GM19351 (cell line): ENCODE data around the gene WDR38.

Experiments used
- ATAC-seq: cut with Tn5 transposase; IDR thresholded peaks from one replicate; pipeline ENCODE4 v1.9.1; 2021; ENCODE audit warnings: mild to moderate bottlenecking, moderate library complexity; ENCODE audit not compliant: unreplicated experiment

WDR38 gene

DNA sequence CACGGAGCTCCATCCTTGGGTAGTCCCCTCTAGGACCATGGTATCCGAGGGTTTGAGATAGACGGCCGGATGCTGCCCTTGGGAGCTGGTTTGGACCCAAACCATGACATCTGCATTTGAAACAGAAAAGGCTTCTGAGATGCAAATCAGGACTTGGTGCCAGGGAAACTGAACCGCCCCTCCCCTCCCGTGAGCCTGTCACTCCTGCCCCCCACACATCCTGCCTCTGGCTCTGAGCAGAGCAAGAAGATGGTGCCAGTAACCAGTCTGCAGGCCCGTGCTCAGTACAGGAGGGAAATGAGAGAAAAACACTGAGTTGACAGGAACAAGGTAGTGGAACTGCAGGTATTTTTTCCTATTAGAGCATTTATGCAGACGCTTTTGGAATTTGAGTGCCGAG lies 27.2 kb downstream of the WDR38 start:
- no peak for ATAC-seq

DNA sequence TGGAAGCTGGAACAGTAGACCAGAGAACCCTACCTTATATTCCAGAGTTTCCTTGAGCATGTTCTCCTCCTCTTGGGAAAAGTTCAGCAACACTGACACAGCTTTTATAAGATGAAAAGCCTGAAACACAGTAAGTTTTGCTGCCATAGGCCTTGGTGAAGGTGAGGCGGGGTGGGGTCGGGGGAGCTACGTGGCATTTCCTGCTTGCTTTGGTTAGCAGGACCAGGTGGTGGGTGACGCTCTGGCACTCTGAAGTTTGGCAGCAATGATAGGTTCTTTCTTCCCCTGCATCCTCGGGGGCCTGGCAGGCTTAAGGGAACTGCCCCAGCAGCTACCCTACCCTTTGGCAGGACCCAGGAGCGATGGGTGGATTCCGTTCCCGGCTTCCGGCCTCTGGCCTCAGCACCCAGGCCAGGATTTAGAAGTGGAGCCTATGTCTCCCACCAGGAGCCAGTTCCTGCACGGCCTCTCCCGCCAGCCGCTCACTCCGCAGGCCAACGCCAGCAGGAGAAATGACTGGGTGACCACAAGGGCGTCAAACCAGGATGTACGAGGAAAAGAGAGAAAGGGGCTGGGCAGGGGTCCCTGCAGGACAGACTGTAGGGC lies 28.0 kb downstream of the WDR38 start:
- ATAC-seq = no peak

DNA sequence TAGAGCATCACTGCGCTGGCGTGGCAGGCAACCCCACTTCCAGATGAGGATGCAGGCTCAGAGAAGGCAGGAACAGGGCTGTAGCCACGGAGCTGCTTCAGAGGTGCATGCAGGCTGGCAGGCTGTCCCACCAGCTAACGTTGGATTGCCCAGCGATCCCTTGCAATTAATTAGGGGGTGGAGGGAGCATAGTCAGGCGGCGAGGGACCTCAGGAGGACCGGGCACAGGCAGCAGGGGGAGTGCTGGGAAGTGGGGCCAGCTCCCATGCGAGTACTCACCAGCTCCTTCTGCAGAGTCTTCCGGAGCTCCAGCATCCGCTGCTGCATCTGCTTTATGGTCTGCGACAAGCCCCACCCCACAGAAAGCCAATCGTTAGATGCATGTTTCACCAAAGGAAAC lies 29.0 kb downstream of the WDR38 start:
- ATAC-seq = no peak

DNA sequence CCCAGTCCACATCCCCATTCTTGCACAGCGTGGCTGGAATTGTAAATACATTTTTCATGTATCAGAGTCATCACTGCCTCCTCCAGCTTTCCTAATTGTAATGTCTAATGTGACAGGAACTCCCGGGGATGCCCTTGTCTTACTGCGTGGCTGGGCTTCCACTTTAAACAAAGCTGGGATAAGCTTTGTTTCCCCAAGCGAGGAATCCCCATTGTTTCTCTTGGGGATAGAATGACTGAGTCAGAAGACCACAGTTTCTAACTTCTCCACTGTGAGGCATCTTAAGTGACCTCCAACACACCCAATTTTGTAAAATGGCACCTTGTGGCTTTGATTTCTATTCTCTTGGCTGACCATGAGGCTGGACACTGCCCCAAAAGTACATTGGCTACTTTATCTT lies 31.1 kb downstream of the WDR38 start:
- no peak for ATAC-seq

DNA sequence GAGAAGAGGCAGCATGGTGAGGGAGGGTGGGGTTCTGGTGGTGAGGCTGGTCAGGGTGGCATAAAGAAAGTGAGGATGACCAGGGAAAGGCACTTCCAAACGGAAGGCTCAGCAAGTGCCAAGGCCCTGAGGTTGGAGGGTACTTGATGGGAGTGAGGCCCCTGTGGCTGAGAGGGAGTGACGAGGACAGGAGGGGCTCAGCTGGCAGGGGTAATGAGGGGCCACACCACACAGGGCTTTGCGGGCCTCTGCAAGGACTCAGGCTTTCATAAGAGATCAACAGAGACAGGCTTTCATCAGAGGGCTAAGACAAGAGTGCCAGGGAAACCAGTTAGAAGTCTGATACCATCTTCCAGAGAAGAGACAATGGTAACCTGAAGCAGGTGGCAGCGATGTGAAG lies 32.3 kb downstream of the WDR38 start:
- no peak for ATAC-seq

DNA sequence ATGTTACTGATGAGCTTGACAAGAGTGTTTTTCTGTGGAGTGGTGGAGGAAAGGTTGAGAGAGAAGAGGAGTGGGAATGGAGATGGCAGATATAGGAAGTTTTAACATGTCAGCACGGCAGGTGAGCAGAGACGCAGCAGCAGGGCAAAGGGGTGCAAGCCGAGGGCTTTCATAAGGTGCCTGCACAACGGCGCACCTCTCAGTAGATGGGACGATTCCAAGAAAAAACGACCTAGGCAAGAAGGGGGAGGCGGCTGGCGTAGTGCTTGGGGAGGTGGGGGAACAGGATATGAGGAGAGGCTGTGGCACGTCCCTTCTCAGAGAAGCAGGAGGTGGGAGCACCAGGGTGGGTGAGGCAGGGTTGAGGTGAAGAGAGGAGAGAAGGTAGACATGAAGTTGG lies 33.2 kb downstream of the WDR38 start:
- ATAC-seq = no peak

DNA sequence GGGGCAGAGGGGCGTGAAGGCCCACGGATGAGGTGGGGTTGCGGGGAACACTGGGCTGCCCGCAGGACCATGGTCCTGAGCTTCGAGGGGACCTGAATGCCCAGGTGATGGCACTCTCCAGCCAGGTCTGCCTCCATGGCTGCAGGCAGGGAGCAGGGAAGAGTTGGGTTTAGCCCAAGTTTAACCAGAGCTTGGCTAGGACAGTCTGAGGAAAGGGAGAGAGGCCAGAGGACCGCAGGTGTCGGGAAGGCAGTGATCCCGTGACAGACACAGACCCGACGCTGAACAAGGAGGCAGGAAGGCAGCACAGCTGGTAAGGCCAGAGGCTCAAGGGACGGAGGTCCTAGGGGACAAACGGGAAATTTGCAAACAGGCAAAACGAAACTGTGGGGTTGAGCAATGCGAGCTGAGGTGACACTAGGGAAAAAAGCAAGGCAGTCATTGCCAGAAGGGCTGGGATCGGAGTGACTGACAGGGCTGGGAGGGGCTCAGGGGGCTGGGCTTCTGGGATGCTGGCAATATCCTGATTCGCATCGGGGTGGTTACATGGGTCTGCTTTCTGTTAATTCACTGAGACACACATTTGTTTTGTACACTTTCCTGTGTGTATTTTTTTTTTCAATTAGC lies 33.7 kb downstream of the WDR38 start:
- ATAC-seq = no peak

DNA sequence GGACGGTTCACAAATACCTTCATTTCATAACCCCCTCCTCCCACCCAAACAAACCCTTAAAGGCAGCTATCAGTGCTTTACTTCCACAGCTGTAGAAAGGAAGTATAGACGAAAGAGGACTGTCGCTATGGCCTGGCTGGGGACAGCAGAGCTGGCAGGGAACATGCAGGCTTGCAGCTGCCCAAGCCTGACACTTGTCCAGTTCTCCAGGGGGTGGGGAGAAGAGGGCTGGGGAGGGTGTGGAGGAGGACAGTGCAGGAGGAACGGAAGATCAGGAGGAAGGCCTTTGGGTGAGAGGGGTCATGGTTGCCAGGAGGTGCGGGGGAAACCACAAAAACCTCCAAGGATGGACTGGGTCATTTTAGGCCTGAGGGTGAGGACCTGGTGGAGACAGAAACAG lies 34.6 kb downstream of the WDR38 start:
- no peak for ATAC-seq

DNA sequence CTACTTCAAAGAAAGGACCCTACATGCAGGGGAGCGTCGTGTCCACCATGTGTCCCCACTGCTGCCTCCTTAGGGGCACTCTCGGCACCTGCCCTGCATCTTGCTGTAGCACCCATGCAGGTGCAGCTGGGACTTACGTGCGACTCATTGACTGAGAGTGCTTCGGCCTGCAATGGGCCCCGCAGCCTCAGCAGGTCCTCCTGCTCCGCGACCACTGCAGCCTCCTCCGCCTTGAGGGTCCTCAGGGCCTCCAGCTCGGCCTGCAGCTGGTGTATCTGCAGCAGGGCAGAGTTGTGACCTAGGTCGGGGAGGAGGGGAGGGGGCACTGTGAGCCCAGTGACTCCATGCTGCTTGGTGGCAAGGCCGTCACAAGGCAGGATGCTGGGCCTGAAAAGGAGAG lies 35.7 kb downstream of the WDR38 start:
- ATAC-seq = no peak

DNA sequence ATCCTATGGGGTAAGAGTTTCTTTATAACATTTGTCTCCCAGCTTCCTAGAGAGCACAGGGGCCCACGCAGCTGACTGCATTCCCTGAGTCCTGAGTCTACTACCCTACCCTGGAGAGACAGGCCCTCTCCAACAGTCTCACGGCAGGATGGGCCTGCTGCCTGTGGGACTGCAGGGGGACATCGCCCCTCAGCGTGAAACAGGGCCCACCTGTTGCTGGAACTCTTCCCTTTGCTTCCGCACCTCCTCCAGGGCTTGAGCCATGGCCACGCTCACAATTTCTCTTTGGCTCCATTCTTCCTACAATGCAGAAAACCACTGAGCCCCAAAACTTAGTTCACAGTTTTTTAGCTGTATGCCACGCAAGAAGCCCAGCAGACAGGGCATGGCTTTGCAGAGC lies 36.9 kb downstream of the WDR38 start:
- no peak for ATAC-seq

DNA sequence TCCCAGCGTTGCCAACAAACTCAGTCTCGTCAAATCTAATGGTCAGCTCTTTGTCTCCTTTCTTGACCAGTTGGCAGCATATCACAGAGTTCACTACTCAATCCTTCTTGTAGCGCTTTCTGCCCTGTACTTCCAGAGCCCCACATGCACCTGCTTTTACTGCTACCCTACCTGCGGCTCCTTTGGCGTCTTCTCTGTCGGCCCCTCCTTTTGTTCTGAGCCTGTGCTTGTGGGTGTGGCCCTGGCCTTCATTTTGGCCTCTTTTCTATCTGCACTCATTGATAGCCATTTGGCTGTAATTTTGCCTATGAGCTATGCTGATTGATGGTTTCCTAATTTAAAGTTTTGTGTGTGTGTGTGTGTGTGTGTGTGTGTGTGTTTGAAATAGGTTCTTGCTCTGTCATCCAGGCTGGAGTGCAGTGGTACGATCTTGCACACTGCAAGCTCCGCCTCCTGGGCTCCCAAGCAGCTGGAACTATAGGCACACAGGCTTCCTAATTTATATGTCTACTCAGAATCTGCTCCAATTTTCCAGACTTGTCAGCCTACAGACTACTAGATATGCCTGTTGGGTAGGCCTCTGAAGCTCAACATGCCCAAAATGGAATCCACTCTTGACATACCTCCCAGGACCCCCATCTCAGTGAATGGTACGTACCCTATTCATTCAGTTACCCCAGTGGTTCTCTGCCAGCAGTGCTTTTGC lies 40.9 kb downstream of the WDR38 start:
- ATAC-seq = no peak

DNA sequence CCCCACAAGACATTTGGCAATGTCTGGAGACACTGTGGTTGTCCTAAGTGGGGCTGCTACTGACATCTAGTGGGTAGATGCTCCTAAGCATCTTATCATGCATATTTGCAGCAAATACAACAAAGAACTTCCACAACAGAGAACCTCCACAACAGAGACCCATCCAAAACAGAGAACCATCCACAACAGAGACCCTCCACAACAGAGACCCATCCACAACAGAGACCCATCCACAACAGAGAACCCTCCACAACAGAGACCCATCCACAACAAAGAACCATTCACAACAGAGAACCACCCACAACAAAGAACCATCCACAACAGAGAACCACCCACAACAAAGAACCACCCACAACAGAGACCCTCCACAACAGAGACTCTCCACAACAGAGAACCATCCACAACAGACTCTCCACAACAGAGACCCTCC lies 41.5 kb downstream of the WDR38 start:
- ATAC-seq = no peak

DNA sequence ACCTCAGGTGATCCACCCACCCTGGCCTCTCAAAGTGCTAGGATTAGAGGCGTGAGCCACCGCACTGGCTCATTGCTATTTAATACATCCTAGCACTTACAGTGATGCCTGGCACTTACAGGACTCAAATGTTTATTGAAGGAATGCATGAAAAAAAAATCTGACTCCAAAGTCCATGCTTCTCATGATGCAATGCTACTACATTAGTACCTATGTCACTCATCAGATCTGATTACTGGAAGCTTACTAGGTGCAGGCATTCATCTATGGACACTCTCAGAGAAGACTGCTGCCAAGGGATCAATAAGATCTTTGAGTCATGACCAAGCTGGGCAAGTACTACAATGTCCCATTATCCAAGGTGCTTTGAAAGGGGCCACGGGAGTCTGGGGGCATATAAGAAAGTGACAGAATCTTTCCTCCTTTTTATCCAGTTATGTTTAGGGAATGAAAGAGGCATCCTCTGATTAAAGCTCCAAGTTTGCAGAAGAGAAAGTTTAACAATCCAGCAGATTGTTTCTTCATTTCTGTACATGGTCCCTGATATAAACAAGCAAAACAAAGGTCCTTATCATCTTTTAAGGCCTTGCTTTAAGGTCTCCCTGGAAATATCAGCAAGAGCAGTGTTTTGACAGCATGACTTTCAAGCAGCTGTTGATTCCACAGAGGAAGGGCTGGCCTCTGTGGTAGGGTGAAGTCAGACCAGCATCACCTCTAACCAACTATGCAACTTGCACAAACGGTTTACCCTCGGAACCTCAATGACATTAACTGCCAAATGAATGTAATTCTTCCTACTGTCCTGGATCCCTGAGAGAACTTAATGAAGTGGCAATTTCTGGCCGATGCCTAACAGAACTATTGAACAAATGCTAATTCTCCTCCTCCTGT lies 44.6 kb downstream of the WDR38 start:
- no peak for ATAC-seq

DNA sequence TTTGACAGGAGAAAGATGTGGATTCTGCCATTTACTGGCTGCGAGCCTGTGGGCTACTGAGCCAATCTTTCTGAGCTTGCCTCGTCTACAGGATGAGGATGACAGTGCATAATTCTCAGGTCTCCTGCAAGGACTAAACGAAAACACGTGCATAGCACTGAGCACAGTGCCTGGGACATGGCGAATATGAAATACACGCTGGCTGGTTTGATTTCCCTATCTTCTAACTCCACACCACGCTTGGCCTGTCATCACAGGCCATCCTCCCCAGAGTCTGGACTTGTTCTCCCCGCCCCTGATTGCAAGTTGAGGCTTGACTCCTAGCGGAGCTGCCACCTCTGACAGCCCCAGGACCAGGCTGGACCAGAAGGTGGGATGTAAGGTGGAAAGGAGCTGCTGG lies 46.6 kb downstream of the WDR38 start:
- no peak for ATAC-seq

DNA sequence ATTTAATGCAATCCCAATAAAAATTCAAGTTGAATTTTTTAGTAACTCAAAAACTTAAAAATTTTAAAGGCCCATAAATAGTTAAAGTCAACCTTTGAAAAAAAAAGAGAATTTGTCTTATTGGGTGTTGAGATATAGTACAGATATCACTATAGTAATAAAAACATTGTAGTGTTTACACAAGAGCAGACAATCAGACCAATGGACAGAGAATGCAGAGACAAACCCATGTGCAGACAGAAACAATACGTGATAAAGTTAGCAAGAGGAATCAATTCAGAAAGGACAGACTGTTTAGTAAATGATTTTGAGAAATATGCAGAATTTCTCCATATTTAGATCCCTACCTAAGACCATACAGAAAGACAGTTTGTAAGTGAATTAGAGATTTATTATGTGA lies 53.7 kb downstream of the WDR38 start:
- no peak for ATAC-seq
